Measurements from ENCODE around the gene CNTNAP5.

The CNTNAP5 gene

DNA sequence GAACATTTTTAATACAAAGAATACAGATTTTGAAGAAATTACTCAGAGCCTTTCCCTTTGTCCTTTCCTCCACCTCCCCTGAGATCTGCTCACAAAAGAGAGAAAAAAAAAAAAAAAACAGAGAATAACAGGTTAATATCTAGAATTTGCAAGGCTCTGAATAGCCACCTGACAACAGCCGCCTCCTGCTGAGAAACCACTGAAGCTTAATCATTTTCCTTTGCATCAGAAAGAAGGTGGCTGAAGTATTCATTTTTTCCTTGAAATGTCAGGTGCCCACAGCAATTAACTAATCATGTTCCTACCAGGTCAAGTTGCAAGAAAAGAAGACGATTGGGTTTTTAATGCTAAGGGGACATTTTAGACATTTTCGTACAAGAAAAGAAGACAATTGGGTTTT lies 21.2 kb downstream of the CNTNAP5 start:
- Histone ChIP-seq H3K36me3 (replicated peaks; ENCODE audit: low read depth, low read length) (no peaks in the 10 kb centered on the region), H3K27ac (ENCODE audit: low read length) (no peak overlapping the region), H3K4me3 (ENCODE audit: low read length) (no peak overlapping the region), H2AFZ (ENCODE audit: low read depth, low read length) (no peak overlapping the region), H3K9ac (ENCODE audit: low read length) (no peak overlapping the region), H3K9me3 (ENCODE audit: insufficient read depth, low read length) (no peaks in the 10 kb centered on the region), H4K20me1 (ENCODE audit: insufficient read depth, low read length) (no peaks in the 10 kb centered on the region), H3K4me1 (ENCODE audit: low read length) (peaks cover 10% of the 10 kb centered on the region; the same call in 1 of the 2 replicates), H3K27me3 (ENCODE audit: low read depth, low read length) (no peaks in the 10 kb centered on the region), H3K4me2 (ENCODE audit: low read length) (no peak overlapping the region), H3K79me2 (ENCODE audit: low read length) (no peaks in the 10 kb centered on the region)
- TF ChIP-seq EZH2phosphoT487 (IDR thresholded peaks at IDR 0.05; ENCODE audit: low read depth): no peak
- TF ChIP-seq, protein P1, sequence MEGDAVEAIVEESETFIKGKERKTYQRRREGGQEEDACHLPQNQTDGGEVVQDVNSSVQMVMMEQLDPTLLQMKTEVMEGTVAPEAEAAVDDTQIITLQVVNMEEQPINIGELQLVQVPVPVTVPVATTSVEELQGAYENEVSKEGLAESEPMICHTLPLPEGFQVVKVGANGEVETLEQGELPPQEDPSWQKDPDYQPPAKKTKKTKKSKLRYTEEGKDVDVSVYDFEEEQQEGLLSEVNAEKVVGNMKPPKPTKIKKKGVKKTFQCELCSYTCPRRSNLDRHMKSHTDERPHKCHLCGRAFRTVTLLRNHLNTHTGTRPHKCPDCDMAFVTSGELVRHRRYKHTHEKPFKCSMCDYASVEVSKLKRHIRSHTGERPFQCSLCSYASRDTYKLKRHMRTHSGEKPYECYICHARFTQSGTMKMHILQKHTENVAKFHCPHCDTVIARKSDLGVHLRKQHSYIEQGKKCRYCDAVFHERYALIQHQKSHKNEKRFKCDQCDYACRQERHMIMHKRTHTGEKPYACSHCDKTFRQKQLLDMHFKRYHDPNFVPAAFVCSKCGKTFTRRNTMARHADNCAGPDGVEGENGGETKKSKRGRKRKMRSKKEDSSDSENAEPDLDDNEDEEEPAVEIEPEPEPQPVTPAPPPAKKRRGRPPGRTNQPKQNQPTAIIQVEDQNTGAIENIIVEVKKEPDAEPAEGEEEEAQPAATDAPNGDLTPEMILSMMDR (IDR thresholded peaks at IDR 0.05; ENCODE audit: low read depth, low read length): no peak

DNA sequence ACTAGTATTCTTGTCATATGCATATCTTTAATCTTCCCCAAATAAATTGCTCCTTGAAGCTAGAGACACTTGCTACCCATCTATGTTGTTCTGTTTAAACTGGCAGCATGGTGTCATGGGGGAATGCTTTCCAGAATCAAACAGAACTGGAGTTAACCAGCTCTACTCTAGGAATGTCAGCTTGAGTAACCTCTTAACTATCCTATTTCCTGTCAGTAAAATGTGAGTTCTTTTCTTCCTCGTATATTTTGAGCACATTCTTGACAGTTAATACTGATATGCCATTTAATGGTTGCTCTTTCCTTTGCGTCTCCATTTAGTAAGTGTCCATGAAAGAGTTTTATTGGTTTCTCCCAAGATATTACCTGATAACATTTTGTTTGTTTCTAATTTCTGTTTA lies 23.0 kb downstream of the CNTNAP5 start:
- no peak overlapping the region for H3K4me2 ChIP-seq (ENCODE audit: low read length)
- no peak for TF ChIP-seq EZH2phosphoT487 (IDR thresholded peaks at IDR 0.05; ENCODE audit: low read depth)
- TF ChIP-seq, protein P1 (IDR thresholded peaks at IDR 0.05; ENCODE audit: low read depth, low read length): no peak
- no peaks in the 10 kb centered on the region for H4K20me1 ChIP-seq (ENCODE audit: insufficient read depth, low read length)
- no peaks in the 10 kb centered on the region for H3K36me3 ChIP-seq (replicated peaks; ENCODE audit: low read depth, low read length)
- no peaks in the 10 kb centered on the region for H3K9me3 ChIP-seq (ENCODE audit: insufficient read depth, low read length)
- H3K9ac ChIP-seq (ENCODE audit: low read length): no peak overlapping the region
- no peaks in the 10 kb centered on the region for H3K79me2 ChIP-seq (ENCODE audit: low read length)
- H3K4me3 ChIP-seq (ENCODE audit: low read length): no peak overlapping the region
- H3K4me1 ChIP-seq (ENCODE audit: low read length): peaks cover 10% of the 10 kb centered on the region; the same call in 1 of the 2 replicates
- H3K27ac ChIP-seq (ENCODE audit: low read length): no peak overlapping the region
- H2AFZ ChIP-seq (ENCODE audit: low read depth, low read length): no peak overlapping the region
- H3K27me3 ChIP-seq (ENCODE audit: low read depth, low read length): no peaks in the 10 kb centered on the region

DNA sequence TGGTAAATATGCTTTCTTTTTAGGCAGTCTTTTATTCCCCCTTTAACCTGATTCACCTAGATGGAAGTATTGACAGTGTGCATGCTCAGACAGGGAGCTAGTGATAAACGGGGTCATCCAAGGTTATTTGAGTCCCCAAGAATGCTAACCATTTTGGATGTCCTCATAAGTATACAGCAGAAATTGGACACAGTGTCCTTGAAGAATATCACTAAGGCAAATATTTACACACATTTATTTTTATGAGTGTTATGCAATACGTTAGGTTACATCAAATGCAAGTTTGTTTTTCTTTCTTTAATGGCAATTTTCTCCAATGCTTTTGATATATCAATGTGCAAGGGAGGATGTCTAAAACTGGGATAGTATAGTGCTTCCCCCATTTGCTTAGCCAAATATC lies 23.6 kb downstream of the CNTNAP5 start:
- no peak overlapping the region for H3K4me2 ChIP-seq (ENCODE audit: low read length)
- no peak overlapping the region for H2AFZ ChIP-seq (ENCODE audit: low read depth, low read length)
- H3K9ac ChIP-seq (ENCODE audit: low read length): no peak overlapping the region
- H3K4me1 ChIP-seq (ENCODE audit: low read length): peaks cover 10% of the 10 kb centered on the region; the same call in 1 of the 2 replicates
- no peak overlapping the region for H3K4me3 ChIP-seq (ENCODE audit: low read length)
- H3K27me3 ChIP-seq (ENCODE audit: low read depth, low read length): no peaks in the 10 kb centered on the region
- H4K20me1 ChIP-seq (ENCODE audit: insufficient read depth, low read length): no peaks in the 10 kb centered on the region
- no peaks in the 10 kb centered on the region for H3K36me3 ChIP-seq (replicated peaks; ENCODE audit: low read depth, low read length)
- TF ChIP-seq EZH2phosphoT487 (IDR thresholded peaks at IDR 0.05; ENCODE audit: low read depth): no peak
- TF ChIP-seq, protein P1 (IDR thresholded peaks at IDR 0.05; ENCODE audit: low read depth, low read length): no peak
- no peak overlapping the region for H3K27ac ChIP-seq (ENCODE audit: low read length)
- no peaks in the 10 kb centered on the region for H3K9me3 ChIP-seq (ENCODE audit: insufficient read depth, low read length)
- no peaks in the 10 kb centered on the region for H3K79me2 ChIP-seq (ENCODE audit: low read length)

DNA sequence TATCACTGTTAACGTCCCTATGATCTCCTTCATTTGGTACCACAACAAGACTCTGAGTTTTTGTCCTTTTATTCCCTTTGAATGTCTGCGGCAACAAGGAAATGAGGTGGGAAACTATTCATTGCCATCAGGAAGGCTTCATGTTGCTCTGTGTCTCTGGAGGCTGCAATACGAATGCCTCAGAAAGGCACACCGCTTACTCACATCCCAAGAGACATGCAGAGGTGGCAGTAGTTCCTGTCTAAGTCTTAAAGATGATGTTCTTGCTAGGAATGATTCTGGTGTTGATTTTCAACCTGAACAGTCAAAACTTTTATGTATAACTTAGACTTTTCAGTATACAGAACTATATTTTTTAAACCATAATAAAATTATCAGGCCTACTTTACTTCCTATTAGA lies 24.0 kb downstream of the CNTNAP5 start:
- Histone ChIP-seq H3K4me1 (ENCODE audit: low read length) (peaks cover 10% of the 10 kb centered on the region; the same call in 1 of the 2 replicates), H3K79me2 (ENCODE audit: low read length) (no peaks in the 10 kb centered on the region), H3K36me3 (replicated peaks; ENCODE audit: low read depth, low read length) (no peaks in the 10 kb centered on the region), H3K9me3 (ENCODE audit: insufficient read depth, low read length) (no peaks in the 10 kb centered on the region), H2AFZ (ENCODE audit: low read depth, low read length) (no peak overlapping the region), H3K4me2 (ENCODE audit: low read length) (no peak overlapping the region), H4K20me1 (ENCODE audit: insufficient read depth, low read length) (no peaks in the 10 kb centered on the region), H3K27ac (ENCODE audit: low read length) (no peak overlapping the region), H3K4me3 (ENCODE audit: low read length) (no peak overlapping the region), H3K27me3 (ENCODE audit: low read depth, low read length) (no peaks in the 10 kb centered on the region), H3K9ac (ENCODE audit: low read length) (no peak overlapping the region)
- TF ChIP-seq EZH2phosphoT487 (IDR thresholded peaks at IDR 0.05; ENCODE audit: low read depth): no peak
- TF ChIP-seq, protein P1 (IDR thresholded peaks at IDR 0.05; ENCODE audit: low read depth, low read length): no peak
